Activated CD8-positive, alpha-beta memory T cell treated with anti-CD3 and anti-CD28 coated beads for 24 hours (primary cell): ENCODE measurements around the gene CCDC78.

Experiments
- DNase-seq: peaks from one replicate; pipeline ENCODE4 v3.0.0-alpha.2; 2020

The CCDC78 gene

DNA sequence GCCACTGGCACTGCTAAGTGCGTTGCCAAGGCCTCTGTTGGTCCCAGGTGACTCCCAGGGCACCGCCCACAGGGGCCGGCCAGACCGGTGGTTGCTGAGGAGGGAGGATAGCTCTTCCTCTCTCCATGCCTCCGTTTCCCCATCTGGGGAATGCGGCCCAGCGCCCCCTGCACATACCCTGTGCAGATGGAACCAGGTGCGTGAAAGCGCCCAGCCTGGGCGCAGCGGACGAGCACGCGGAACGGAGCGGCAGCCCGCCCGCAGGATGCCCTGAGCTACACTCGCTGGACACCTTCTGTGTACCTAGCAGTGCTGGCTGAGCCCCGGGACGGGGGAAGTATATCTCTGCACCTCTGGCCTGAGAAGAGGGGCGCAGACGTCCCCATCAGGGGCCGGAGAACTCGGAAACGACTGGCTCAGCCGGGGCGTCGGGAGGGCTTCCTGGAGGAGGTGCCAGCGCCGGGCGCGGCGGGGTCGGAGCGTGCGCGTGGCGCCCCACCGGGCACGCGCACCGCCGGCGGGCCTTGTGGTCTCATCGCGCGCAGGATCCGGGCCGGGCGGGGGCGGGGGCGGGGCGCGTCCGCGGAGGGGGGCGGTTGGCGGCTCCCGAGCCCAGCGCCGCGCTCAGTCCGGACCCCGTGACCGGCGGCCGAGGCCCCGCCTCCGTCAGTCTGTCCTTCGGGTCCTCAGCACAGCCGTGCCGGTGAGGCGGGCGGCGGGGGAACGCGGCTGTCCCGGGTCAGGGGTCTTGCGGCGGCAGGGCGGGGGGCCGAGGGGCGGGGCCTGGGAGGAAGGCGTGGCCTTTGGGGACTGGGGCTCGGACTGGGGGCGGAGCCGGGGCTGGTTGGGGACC, at the start of gene CCDC78, which contains the start of gene HAGHL:
CCDC78 (minus strand) TSS at position 6 of the 853 bp plus-strand sequence. CDS start 76 bp downstream, outside the sequence.
HAGHL (plus strand) TSS at position 669 of the 853 bp plus-strand sequence. CDS start 404 bp downstream, outside the sequence.
- DNase-seq, result peak; percentile 88

DNA sequence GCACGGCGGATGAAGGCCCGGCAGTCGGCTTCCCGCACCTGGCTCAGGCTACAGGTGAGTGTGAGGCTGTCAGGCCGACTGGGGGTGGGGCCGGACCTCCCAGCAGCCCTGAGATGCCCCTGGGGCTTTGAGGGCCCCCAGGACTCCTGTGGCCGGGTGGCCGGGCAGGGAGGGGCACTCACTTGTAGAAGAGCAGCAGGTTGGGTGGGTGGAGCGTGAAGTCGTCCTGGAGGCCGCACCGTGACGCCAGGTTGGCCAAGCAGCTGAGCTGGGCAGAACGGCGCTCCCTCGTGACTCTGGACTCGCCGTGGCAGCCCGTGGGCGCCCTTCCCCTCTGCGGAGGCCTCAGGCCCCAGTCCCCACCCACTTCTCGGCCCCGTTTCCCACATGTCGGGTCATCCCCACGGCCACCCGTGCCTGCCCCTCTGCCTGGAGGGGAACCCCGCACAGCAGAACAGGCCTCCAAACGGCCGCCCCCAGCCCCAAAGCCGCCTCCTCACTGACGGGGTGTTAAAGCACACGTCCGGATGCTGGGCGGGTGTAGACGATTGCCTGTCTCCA, 49.1 kb upstream of the CCDC78 start:
- no peak for DNase-seq

DNA sequence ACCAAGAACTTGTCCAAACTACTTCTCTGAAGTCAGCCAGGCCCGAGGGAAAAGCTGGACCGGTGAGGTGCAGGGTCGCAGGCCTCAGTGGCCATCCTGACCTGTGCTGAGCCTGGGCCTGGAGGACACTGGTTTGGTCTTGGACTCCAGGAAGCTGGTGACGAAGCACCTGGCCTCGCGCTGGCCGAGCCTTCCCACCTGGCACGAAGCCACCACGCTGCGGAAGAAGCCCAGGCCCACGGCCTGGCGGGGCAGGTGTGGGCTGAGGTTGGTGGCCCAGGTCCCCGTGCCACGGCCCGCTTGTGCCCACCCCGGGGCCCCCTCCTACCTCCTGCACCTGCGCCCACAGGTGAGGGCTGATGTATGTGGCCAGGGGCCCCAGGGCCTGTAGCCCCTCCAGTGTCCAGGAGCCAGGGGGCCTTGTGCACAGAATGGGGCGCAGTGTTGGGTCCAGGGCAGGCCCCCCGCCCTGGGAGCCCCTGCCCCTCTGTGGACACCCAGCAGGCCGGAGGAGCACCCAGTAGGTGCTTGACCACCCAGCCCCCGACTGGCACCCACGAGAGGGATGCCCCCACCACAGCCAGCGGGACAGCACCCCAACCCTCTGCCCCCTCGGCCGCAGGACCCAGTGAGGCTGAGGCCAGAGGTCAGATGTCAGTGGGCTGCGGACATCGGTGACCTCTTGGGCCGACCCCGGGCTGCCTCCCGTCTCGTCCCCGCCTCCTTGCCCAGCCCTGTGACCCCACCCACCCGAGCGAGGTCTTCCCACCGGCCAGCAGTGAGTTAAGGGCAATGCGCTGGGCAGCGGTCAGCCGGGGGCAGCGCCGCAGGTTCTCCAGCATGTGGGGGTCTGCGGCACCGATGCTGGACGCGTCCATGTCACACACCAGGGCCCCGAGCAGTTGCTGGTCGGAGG, 48.1 kb upstream of the CCDC78 start:
- DNase-seq, result no peak

DNA sequence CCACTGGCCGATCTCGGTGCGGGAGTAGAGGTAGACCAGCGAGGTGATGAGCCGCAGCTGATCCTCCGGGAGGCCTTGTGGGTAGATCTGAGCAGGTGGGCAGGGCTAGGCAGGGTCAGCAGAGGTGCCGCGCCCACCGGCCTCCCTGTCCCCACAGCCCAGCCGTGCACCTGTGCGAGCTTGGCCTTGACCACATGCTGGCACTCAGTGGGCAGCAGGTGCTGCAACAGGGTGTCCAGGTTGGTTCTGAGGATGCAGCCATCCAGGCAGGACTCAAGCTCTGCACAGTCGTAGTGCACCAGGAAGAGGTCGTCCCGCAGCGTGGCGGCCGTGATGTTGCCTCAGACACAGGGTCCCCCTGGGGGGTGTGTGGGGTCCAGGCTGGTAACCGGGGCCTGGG, 46.7 kb upstream of the CCDC78 start:
- DNase-seq, result no peak

DNA sequence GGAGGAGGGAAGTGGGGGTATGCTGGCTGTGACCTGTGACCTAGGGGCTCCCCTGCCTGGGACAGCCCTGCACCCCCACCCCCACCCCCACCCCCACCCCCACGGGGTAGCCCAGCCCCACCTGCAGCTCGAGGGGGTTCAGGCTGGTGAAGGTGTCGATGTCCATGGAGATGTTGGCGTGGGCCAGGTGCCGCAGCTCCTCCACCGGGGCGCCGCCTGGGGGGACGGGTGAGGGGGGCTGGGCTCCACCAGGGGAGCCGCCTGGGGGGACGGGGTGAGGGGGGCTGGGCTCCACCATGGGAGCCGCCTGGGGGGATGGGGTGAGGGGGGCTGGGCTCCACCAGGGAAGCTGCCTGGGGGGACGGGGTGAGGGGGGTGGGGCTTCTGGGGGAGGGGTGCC, 44.2 kb upstream of the CCDC78 start:
- DNase-seq, result no peak

DNA sequence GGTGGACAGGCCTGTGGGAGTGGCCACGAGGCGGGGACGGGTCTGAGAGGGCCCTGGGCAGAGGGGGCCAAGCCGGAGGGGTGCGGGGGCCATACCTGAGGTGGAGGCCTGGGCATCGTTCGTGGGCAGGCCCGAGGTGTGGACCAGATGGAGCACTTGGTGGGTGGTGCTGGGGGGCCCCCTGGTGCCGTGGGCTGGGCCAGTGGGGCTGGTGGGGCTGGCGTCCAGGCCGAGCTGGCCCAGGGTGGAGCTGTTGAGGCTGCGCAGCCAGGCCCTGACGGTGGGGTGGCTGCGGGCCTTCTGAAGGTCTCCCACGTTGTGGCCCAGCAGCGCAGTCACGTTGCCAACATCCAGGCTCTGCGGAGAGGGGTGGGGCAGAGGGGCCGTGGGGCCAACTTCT, 43.7 kb upstream of the CCDC78 start:
- DNase-seq, result no peak

DNA sequence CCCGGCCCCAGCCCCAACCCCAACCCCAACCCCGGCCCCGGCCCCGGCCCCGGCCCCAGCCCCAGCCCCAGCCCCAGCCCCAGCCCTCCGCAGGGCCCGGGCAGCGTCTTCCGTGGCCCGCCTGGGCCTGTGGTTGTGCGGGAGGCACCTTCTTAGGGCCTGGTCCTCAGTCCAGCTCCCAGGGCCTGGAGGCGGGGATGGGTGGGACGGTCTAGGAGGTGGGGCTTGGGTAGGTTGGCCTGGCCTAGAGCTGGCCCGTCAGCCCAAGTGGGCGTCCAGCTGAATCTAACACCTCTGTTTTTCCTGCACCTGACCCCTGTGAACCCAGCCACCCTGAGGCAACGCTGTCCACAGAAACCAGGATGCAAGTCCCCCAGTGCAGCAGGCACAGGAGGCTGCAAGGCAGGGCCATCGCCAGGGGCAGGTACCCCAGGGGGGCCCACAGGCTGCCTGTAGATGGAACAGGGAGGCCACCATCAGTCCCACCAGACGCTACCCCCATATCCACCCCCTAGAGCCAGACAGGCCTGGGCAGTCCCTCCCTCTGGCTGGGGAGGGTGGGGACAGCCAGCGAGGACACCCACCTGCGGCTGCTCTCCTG, 43.0 kb upstream of the CCDC78 start:
- no peak for DNase-seq

DNA sequence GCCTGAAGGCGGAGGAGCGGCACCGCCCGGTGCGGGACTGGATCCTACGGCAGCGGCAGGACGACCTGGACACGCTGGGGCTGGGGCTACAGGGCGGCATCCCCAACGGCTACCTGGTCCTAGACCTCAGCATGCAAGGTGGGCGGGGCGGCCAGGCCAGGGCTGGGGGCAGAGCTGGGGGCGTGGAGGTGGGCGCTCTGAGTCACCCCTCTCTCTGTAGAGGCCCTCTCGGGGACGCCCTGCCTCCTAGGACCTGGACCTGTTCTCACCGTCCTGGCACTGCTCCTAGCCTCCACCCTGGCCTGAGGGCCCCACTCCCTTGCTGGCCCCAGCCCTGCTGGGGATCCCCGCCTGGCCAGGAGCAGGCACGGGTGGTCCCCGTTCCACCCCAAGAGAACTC, 42.2 kb upstream of the CCDC78 start:
- no peak for DNase-seq

DNA sequence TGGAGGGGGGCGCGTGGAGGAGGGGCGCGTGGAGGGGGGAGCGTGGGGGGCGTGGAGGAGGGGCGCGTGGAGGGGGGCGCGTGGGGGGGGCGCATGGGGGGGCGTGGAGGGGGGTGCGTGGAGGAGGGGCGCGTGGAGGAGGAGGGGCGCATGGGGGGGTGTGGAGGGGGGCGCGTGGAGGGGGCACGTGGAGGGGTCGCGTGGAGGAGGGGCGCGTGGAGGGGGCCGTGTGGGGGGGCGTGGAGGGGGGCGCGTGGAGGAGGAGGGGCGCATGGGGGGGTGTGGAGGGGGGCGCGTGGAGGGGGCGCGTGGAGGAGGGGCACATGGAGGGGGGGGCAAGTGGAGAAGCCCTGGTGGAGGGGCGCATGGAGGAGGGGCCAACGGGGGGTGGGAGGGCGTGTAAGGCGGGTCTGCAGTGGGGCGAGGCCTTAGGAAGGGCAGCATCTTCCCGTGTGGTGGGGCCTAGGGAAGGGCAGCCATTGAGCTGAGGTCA, 41.5 kb upstream of the CCDC78 start:
- DNase-seq, result no peak

DNA sequence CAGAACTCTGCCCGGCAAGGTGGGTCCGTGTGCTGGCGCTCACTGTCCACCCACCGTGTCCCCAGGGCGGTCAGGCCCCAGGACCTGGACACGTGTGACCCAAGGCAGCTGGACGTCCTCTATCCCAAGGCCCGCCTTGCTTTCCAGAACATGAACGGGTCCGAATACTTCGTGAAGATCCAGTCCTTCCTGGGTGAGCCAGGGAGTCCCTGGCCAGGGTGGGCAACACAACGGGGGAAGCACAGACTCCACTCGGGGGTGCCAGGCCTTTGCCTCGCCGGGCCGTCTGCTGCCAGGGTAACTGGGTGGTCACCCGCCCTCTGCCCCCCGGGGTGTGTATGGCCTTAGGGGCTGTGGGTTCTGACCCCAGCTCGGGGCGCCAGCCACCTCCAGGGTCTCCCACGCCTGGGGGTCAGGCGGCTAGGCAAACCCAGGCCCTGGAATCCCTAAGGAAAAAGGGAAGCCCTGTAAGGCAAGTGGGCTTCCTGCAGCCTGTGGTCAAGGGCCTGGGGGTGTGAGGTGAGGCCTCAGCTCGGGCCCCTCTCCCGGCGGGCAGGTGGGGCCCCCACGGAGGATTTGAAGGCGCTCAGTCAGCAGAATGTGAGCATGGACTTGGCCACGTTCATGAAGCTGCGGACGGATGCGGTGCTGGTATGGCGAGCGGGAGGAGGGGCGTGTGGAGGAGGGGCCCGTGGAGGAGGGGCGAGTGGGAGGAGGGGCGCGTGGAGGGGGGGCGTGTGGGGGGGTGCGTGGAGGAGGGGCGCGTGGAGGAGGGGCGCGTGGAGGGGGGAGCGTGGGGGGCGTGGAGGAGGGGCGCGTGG, 40.8 kb upstream of the CCDC78 start:
- DNase-seq, result no peak

DNA sequence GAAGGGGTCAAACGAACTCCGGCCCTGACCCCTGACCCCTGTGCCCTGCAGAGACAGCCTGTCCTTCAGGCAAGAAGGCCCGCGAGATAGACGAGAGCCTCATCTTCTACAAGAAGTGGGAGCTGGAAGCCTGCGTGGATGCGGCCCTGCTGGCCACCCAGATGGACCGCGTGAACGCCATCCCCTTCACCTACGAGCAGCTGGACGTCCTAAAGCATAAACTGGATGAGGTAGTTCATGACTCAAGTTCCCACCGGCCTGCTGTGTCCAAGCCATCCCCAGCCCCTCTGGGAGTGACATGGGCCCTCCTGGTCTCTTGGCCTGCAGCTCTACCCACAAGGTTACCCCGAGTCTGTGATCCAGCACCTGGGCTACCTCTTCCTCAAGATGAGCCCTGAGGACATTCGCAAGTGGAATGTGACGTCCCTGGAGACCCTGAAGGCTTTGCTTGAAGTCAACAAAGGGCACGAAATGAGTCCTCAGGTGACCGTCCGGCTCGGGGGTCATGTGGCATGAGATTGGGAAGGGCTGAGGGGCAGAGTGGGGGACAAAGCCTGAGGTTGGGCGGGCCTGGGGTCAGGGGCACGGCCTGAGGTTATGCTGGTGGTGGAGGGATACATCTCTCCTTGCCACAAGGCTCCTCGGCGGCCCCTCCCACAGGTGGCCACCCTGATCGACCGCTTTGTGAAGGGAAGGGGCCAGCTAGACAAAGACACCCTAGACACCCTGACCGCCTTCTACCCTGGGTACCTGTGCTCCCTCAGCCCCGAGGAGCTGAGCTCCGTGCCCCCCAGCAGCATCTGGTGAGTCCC, 40.0 kb upstream of the CCDC78 start:
- no peak for DNase-seq

DNA sequence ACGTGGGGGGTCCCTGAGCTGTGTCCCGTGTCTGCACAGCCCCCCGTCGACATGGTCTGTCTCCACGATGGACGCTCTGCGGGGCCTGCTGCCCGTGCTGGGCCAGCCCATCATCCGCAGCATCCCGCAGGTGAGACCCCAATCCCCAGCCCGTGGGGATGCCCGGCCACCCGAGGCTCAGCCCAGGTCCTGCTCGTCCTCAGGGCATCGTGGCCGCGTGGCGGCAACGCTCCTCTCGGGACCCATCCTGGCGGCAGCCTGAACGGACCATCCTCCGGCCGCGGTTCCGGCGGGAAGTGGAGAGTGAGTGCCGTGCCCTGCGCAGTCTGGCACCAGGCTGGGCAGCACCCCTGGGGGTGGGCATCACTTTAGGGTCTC, 39.2 kb upstream of the CCDC78 start:
- no peak for DNase-seq

DNA sequence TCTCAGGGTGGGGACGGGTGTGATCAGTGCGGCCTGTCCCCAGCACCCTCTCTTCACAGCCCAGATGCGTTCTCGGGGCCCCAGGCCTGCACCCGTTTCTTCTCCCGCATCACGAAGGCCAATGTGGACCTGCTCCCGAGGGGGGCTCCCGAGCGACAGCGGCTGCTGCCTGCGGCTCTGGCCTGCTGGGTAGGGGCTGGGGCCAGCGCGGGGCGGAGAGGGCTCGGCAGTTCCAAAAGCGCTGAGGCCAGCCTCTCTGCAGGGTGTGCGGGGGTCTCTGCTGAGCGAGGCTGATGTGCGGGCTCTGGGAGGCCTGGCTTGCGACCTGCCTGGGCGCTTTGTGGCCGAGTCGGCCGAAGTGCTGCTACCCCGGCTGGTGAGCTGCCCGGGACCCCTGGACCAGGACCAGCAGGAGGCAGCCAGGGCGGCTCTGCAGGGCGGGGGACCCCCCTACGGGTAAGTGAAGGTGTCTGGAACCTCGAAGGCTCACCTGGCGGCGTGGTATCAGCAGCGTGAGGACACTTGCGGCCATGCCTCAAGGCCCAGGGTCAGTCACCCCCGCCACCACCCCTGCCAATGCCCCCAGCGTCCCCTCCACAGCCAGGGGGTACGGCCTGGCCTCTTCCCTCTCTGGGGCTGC, 38.7 kb upstream of the CCDC78 start:
- DNase-seq, result no peak

DNA sequence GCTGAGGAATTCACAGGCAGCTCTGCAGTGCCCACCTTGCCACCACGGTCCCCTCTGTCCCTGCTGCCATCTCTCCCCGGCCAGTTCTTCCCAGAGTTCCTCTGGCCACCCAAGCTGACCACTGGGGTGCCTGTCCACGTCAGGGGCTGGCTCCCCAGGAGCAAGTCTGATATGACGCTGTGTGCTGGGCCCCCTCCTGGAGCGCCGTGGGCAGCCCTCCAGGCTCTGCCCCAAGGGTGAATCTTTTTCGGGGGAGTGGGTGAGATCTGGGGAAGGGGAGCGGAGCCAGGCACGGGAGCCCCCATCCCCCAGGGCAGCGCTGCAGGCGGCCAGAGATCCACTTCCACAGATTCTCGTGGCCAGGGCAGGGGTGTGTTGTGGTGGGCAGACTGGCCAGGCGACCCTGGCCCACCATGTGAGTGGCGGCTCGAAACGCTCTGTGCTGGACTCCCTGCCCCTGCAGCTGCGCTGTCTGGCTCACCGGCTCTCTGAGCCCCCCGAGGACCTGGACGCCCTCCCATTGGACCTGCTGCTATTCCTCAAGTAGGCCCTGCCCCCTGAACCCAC, 38.0 kb upstream of the CCDC78 start:
- no peak for DNase-seq

DNA sequence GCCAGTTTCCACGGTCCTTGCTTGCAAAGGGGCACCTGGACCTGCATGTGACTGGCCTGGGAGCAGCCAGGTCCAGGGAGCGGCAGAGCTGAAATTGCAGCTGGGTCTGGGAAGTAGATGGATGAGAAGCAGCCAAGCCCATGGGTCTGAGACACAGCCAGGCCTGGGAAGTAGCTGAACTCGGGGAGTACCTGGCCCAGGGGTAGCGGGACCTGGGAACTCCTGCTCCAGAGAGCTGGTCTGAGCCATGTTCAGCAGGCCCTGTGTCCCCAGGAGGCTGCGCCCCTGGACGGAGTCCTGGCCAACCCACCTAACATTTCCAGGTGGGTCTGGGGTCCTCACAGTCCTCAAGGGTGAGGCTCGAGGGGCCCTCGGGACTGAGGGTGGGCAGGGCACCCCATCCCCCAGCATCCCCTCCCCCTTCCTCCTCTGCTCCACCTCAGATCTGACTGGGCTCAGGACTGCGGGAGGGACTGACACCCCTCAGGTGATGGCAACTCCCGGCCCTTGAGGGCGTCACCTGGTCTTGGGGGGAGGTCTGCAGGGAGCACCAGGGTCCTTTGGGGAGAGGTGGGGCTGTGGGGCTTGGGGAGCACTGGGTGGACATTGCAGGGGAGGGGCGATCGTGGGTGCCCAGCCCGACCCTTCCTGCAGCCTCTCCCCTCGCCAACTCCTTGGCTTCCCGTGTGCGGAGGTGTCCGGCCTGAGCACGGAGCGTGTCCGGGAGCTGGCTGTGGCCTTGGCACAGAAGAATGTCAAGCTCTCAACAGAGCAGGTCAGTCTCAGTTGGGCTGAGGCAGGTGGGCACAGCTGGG, 37.3 kb upstream of the CCDC78 start:
- no peak for DNase-seq

DNA sequence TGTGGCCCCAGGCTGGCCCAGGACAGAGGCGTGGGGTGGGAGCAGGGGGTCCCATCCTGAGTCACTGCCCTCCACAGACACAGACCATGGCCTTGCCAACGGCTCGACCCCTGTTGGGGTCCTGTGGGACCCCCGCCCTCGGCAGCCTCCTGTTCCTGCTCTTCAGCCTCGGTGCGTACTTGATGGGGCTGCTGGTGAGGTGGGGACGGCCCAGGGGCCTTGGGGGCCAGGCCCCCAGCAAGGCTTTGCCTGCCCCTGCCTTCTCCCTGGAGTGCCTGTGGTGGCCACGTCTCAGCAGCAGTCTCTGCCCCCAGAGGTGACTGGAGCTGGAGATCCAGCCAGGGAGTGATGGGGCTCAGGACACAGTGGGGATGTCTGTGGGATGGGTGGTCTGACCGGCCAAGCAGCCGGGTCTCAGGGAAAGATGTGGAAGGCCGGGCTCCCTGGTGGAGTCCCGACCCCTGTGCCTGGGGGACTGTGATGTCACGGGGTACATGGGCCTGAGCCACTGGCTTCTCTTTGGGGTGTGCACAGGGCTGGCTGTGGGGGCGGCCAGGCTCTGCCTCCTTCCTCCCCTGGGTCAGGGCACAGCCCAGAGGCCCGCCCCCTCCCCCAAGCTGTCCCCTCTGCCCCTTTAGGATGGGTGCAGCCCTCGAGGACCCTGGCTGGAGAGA, 36.5 kb upstream of the CCDC78 start:
- no peak for DNase-seq

DNA sequence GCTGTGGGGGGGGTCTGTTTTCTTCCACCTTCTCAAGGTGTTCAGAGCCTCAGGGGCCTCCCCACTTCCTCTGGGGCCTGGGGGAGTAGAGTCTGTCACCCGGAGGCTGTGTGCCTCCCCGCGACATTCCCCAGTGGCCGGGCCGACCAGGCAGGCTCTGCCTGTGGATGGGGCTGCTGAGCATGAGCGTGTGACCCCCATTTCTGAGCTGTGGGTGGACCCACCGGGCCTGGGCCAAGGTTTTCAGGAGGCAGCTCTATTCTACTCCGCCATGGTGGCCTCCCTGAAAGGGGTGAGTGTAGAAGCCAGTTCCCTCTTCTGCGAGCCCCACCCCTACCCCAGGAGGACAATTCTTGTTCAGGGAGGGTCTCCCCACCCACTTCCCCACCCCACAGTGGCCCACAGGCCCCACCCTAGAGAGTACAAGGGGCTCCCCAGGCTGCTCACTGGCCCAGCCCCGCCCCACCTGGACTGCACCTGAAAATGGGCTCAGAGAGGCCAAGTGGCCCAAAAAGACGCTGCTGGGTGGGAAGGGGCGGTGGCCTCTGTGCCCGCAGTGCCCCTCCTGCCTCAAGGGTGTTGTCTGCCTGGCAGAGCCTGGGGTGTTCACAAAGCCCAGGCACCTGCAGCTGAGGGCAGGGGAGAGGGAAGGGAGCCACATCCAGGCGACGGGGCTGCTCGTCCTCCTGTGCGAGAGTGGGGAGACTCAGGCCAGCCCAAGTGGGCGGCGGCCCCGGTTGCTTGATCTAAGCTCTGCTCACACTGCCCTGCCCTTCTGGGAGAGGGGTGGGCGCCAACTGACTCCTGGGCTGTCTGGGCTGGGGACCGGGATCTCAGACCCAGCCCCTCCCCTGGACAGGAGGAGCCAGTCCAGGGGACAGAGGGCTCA, 35.6 kb upstream of the CCDC78 start:
- no peak for DNase-seq
